GM12878 (cell line): ENCODE measurements around the gene CCDC102B. TPM values are rescaled to one million over a fixed set of nuclear protein-coding genes. Genes with fewer than 3 reads are reported as not detected.

Source experiments
- ATAC-seq: fragments of 200-7000 bp; cut with Tn5 transposase; 3 replicates; pipeline ENCODE4 v1.9.1; 2020; ENCODE audit warnings: mild to moderate bottlenecking, moderate library complexity
- BruUV-seq: library from RNA; stranded (reverse); fragments of 400-500 nt; replicated peaks from 2 replicates; lab custom pipeline; 2021; lab: Mats Ljungman, UMichigan
- CTCF ChIA-PET: fragments of 300-600 bp; sonication (Branson Sonifier 250); formaldehyde crosslinking; extraction: SDS; loops from one replicate; lab custom pipeline; 2021; ENCODE audit warnings: inconsistent platforms; lab: Yijun Ruan, JAX
- POLR2A ChIA-PET: fragments of 350-600 bp; formaldehyde crosslinking; extraction: SDS; loops from one replicate; lab custom pipeline; 2021; ENCODE audit warnings: inconsistent platforms; lab: Charles Lee
- RAD21 ChIA-PET: fragments of 300-600 bp; sonication (Branson Sonifier 250); formaldehyde crosslinking; loops from one replicate; lab custom pipeline; 2023; ENCODE audit warnings: antibody characterized with exemption; ENCODE audit not compliant: unreplicated experiment; lab: Charles Lee
- SMC1A ChIA-PET: fragments of 300-600 bp; sonication (Branson Sonifier 250); formaldehyde crosslinking; loops from one replicate; lab custom pipeline; 2023; ENCODE audit not compliant: unreplicated experiment, uncharacterized antibody; lab: Charles Lee
- DNase-seq: peaks from one replicate; pipeline ENCODE4 v3.0.0-alpha.2; 2011; ENCODE audit warnings: low read depth, low spot score
- FAIRE-seq: peaks from 3 replicates; lab custom pipeline; 2011; peaks lifted over from hg19 to GRCh38; lab: Jason Lieb, UNC
- H2AFZ ChIP-seq: 2 replicates; pipeline ENCODE4 v1.6.0; 2011; ENCODE audit warnings: low read depth, low read length, control low read depth; ENCODE audit not compliant: control insufficient read depth
- H3K27ac ChIP-seq: 2 replicates; pipeline ENCODE4 v1.5.1; 2011; ENCODE audit warnings: control low read depth; ENCODE audit not compliant: control insufficient read depth, insufficient read depth
- H3K27me3 ChIP-seq, 2 experiments: replicated peaks in 1 of 2; 2 replicates each; pipeline versions ENCODE4 v1.6.0 to v1.6.1; 2011; ENCODE audit warnings: low read length in 1 of 2; ENCODE audit not compliant: control insufficient read depth in 2 of 2, insufficient read depth in 2 of 2
- H3K36me3 ChIP-seq, 2 experiments: 2 replicates each; pipeline ENCODE4 v1.5.1; 2011; ENCODE audit warnings: low read length in 1 of 2; ENCODE audit not compliant: control insufficient read depth in 2 of 2, insufficient read depth in 2 of 2
- H3K4me1 ChIP-seq: 2 replicates; pipeline ENCODE4 v1.6.1; 2011; ENCODE audit warnings: mild to moderate bottlenecking, low read length, moderate library complexity, mixed read lengths; ENCODE audit not compliant: control insufficient read depth, insufficient read depth
- H3K4me2 ChIP-seq: 2 replicates; pipeline ENCODE4 v1.6.0; 2011; ENCODE audit warnings: control low read depth; ENCODE audit not compliant: control insufficient read depth, insufficient read depth
- H3K4me3 ChIP-seq: fragments of 200-600 bp; sonication (generic); 2 replicates; pipeline ENCODE4 v1.5.1; 2016
- H3K79me2 ChIP-seq: 2 replicates; pipeline ENCODE4 v1.6.0; 2011; ENCODE audit warnings: low read length; ENCODE audit not compliant: control insufficient read depth, insufficient read depth
- H3K9ac ChIP-seq: 2 replicates; pipeline ENCODE4 v1.8.0; 2011; ENCODE audit warnings: low read length, control low read depth, mixed read lengths; ENCODE audit not compliant: control insufficient read depth, insufficient read depth
- H3K9me3 ChIP-seq: replicated peaks from 3 replicates; pipeline ENCODE4 v1.5.1; 2011; ENCODE audit warnings: mild to moderate bottlenecking, low read length; ENCODE audit not compliant: control insufficient read depth, insufficient read depth
- H4K20me1 ChIP-seq: 2 replicates; pipeline ENCODE4 v1.6.0; 2011; ENCODE audit not compliant: control insufficient read depth, insufficient read depth
- ATF7 ChIP-seq: fragments of 450-650 bp; IDR thresholded peaks from 2 replicates; pipeline ENCODE4 v1.6.1; 2016; ENCODE audit warnings: low read depth, mild to moderate bottlenecking
- CHD4 ChIP-seq: fragments of 200-600 bp; sonication (generic); IDR thresholded peaks from 2 replicates; pipeline ENCODE4 v1.6.1; 2016; ENCODE audit warnings: mild to moderate bottlenecking
- DPF2 ChIP-seq: fragments of 450-650 bp; IDR thresholded peaks from 2 replicates; pipeline ENCODE4 v1.6.1; 2017; ENCODE audit warnings: mild to moderate bottlenecking
- MAX ChIP-seq: IDR thresholded peaks from 2 replicates; pipeline ENCODE4 v1.6.1; 2012; ENCODE audit warnings: low read depth, low read length, improper control_type of control experiment
- MLLT1 ChIP-seq: fragments of 450-650 bp; IDR thresholded peaks from 2 replicates; pipeline ENCODE4 v1.6.1; 2016; ENCODE audit warnings: mild to moderate bottlenecking
- RELA ChIP-seq: fragments of 450-650 bp; IDR thresholded peaks from 2 replicates; pipeline ENCODE4 v1.8.0; 2014; ENCODE audit warnings: borderline replicate concordance; ENCODE audit not compliant: partially characterized antibody
- SPI1 ChIP-seq: IDR thresholded peaks from 2 replicates; pipeline ENCODE4 v1.6.1; 2011; ENCODE audit warnings: low read depth, mild to moderate bottlenecking, low read length, moderate library complexity, borderline replicate concordance; ENCODE audit not compliant: insufficient read depth
- STAT1 ChIP-seq: fragments of 450-650 bp; conservative IDR thresholded peaks from 2 replicates; pipeline ENCODE4 v1.6.1; 2014; ENCODE audit warnings: antibody characterized with exemption, mild to moderate bottlenecking
- WGBS: methylation state at CpG from one replicate; pipeline ENCODE4 v1.1.6; 2016; ENCODE audit warnings: low lambda C conversion rate; ENCODE audit not compliant: insufficient replicate concordance, insufficient coverage; ENCODE audit errors: missing lambda C conversion rate; 5-methylcytosine and 5-hydroxymethylcytosine counted together
- in situ Hi-C: fragments of 300-500 bp; cut with MboI; formaldehyde crosslinking; loops from 9 replicates; pipeline ENCODE4 v1.14.3; 2018; ENCODE audit warnings: mixed read lengths
- intact Hi-C: fragments of 100-400 bp; cut with micrococcal nuclease; formaldehyde crosslinking; loops from one replicate; pipeline ENCODE4 v1.14.2; 2022; ENCODE audit not compliant: unreplicated experiment
- polyA plus RNA-seq, 11 experiments: library from polyadenylated mRNA; depleted of rRNA in 4 of 11; unstranded in 6 of 11; stranded (reverse) in 5 of 11; fragments of >200 nt; fragmentation: Nextera tagmentation in 4 of 11; fragmentation: Illumina TruSeq in 1 of 11; extraction: Ambion mirVana in 4 of 11; extraction: Trizol in 1 of 11; gene quantifications; 1 replicate in 1 of 11; 2 replicates in 10 of 11; pipeline versions ENCODE4 v1.2.1 to v1.2.3, GENCODE V29; 2011 to 2016; ENCODE audit warnings: inconsistent platforms in 2 of 11, missing spikeins in 2 of 11, low read depth in 1 of 11
- total RNA-seq, 4 experiments: library from RNA; depleted of rRNA in 3 of 4; stranded (reverse); fragments of >200 nt in 3 of 4; fragmentation: Illumina TruSeq in 1 of 4; extraction: Trizol in 1 of 4; gene quantifications; 2 replicates each; pipeline versions ENCODE4 v1.2.1 to v1.2.3, GENCODE V29; 2013 to 2021

Gene CCDC102B
- total and polyA plus RNA-seq, 10 of the 15 experiments (the other 5 are each of a cell fraction or from before 2014, with no cell fraction given): 2.7 to 4.7 (median 3.3) TPM

- Histone ChIP-seq H2AFZ (no peak overlapping the region), H3K4me1 (no peaks in the 10 kb centered on the region), H3K4me2 (no peak overlapping the region), H4K20me1 (no peaks in the 10 kb centered on the region), H3K79me2 (no peaks in the 10 kb centered on the region), H3K9me3 (no peaks in the 10 kb centered on the region), H3K36me3 (no peaks in the 10 kb centered on the region), H3K27ac (no peak overlapping the region), H3K9ac (no peak overlapping the region), H3K4me3 (no peak overlapping the region), H3K27me3 (no peaks in the 10 kb centered on the region)
- in situ Hi-C loops: no loop called here
- ChIA-PET RAD21 (interaction anchor here (1.2 kb wide), 1 partner anchor 12 kb away, joined by 3 read pairs; no protein-coding TSS in a partner anchor), SMC1A (no interaction called here), POLR2A (no interaction called here), CTCF (no interaction called here)
- intact Hi-C loops: no loop called here
- no TSS peak for BruUV-seq
- FAIRE-seq (no peak), DNase-seq (no peak), ATAC-seq (no peak)
- WGBS: 61% methylated on average over 2 of the region's 2 CpGs
- TF ChIP-seq MLLT1 (no peak), CHD4 (no peak)
Observed at GRCh38 chr18:68915061-68915460, 117.2 kb downstream of the CCDC102B start.

- ATAC-seq (no peak; the same call in 2 of the 3 replicates), FAIRE-seq (no peak), DNase-seq (no peak)
- ChIA-PET RAD21 (interaction anchor here (1.3 kb wide), 1 partner anchor 8 kb away, joined by 4 read pairs; no protein-coding TSS in a partner anchor), POLR2A (no interaction called here), SMC1A (interaction anchor here (1.2 kb wide), 2 partner anchors 8 to 808 kb away, joined by 3 read pairs; no protein-coding TSS in a partner anchor), CTCF (interaction anchor here (1.0 kb wide), 1 partner anchor 9 kb away, joined by 5 read pairs; no protein-coding TSS in a partner anchor)
- BruUV-seq: no TSS peak
- no peaks in the 10 kb centered on the region for H3K9me3 ChIP-seq
- no peaks in the 10 kb centered on the region for H4K20me1 ChIP-seq
- no peaks in the 10 kb centered on the region for H3K27me3 ChIP-seq
- no peak overlapping the region for H3K4me2 ChIP-seq
- intact Hi-C loops: no loop called here
- H2AFZ ChIP-seq: no peak overlapping the region
- no peak overlapping the region for H3K4me3 ChIP-seq
- no peaks in the 10 kb centered on the region for H3K36me3 ChIP-seq
- in situ Hi-C loops: no loop called here
- H3K27ac ChIP-seq: no peak overlapping the region
- TF ChIP-seq MAX: no peak
- TF ChIP-seq SPI1: no peak
- no peak for TF ChIP-seq DPF2
- TF ChIP-seq ATF7: no peak
- no peak for TF ChIP-seq RELA
- TF ChIP-seq STAT1: no peak
- H3K9ac ChIP-seq: no peak overlapping the region
- WGBS: 8% methylated on average over 5 of the region's 5 CpGs
- no peaks in the 10 kb centered on the region for H3K79me2 ChIP-seq
- H3K4me1 ChIP-seq: no peaks in the 10 kb centered on the region
Observed at GRCh38 chr18:68916734-68917133, 118.9 kb downstream of the CCDC102B start.
